ENCODE data around the gene UBTD2. TPM values are rescaled to one million over a fixed set of nuclear protein-coding genes. Genes with fewer than 3 reads are reported as not detected.
A peak's percentile ranks its signal among the peaks of the same experiment; 100 is the strongest.
"Not testable (repeated sequence)": the region's sequence is repeated elsewhere in the genome, so short reads cannot be mapped to it uniquely, and the experiment has no call there.

The UBTD2 gene
- total RNA-seq, 1 donor from 2014 or later, result 6.3 TPM

- Mint-ChIP-seq H3K36me3 (ENCODE audit: low read depth) (peaks cover 51% of the 10 kb centered on the region), H3K4me3 (no peak overlapping the region), H3K4me1 (peaks cover 18% of the 10 kb centered on the region), H3K27ac (no peak overlapping the region), H3K9me3 (peaks cover 18% of the 10 kb centered on the region), H3K27me3 (peaks cover 3% of the 10 kb centered on the region)
- intact Hi-C loops (cut with micrococcal nuclease), result no loop called here
- DNase-seq, result no peak
These were observed 64.3 kb downstream of the UBTD2 start for GRCh38 chr5:172219296-172219695.

DNA sequence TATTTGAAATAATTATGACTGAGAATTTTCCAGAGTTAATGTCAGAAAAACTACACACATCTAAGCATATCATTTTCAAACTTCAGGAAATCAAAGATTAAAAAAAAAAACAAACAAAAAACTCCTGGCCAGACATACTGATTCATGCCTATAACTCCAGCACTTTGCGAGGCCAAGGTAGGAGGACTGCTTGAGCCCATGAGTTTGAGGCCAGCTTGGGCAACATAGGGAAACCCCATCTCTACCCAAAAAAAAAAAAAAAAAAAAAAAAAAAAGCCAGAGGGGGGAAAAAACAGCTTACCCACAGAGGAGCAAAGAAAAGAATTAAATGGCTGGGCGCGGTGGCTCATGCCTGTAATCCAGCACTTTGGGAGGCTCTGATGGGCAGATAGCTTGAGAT is 67.2 kb downstream of the UBTD2 start:
- intact Hi-C loops (cut with micrococcal nuclease), result no loop called here
- Mint-ChIP-seq H3K36me3 (ENCODE audit: low read depth) (peaks cover 45% of the 10 kb centered on the region), H3K27ac (no peak overlapping the region), H3K4me1 (peaks cover 7% of the 10 kb centered on the region), H3K9me3 (peaks cover 14% of the 10 kb centered on the region), H3K4me3 (no peak overlapping the region), H3K27me3 (no peaks in the 10 kb centered on the region)
- no peak for DNase-seq

DNA sequence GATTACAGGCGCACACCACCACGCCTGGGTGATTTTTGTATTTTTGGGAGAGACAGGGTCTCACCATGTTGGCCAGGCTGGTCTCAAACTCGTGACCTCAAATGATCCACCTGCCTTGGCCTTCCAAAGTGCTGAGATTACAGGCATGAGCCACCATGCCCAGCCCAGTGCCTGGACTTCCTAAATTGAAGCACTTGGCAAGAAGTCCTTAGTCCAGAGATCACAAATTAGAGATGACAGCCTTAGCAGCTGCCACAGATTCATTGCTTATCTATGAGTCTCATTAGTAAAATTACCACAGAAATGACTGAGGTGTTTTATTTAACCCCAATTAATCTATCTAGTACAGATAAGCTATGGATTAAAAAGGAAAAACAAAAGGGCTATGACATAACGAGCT is 70.4 kb downstream of the UBTD2 start:
- peaks cover 6% of the 10 kb centered on the region for H3K9me3 Mint-ChIP-seq
- H3K4me1 Mint-ChIP-seq, result peaks cover 7% of the 10 kb centered on the region
- intact Hi-C loops (cut with micrococcal nuclease), result no loop called here
- H3K27me3 Mint-ChIP-seq, result no peaks in the 10 kb centered on the region
- DNase-seq, result no peak
- no peak overlapping the region for H3K4me3 Mint-ChIP-seq
- H3K36me3 Mint-ChIP-seq (ENCODE audit: low read depth), result peaks cover 28% of the 10 kb centered on the region
- no peak overlapping the region for H3K27ac Mint-ChIP-seq

DNA sequence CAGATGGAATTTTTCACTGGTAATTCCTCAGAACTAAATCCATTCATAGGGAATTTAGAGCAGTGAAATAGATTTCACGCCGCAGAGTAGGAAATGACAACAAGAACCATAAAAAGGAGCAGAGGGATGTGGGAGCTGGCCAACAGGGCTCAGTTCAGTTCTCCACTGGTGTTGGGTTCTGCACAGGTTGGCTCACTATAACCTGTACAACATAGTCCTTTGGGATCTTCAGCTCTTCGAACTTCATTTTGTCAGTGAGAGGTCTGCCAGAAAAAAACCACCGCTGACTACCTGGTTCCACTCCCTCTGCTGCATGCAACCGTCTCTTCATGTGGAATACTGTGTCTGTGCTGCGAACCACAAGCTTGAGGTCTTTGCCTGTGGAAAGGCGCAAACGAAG is 71.9 kb downstream of the UBTD2 start:
- H3K4me3 Mint-ChIP-seq, result no peak overlapping the region
- H3K9me3 Mint-ChIP-seq, result no peaks in the 10 kb centered on the region
- H3K4me1 Mint-ChIP-seq, result peaks cover 6% of the 10 kb centered on the region
- no peaks in the 10 kb centered on the region for H3K27me3 Mint-ChIP-seq
- peaks cover 20% of the 10 kb centered on the region for H3K36me3 Mint-ChIP-seq (ENCODE audit: low read depth)
- intact Hi-C loops (cut with micrococcal nuclease), result no loop called here
- no peak for DNase-seq
- no peak overlapping the region for H3K27ac Mint-ChIP-seq

GRCh38 chr5:172209714-172210113 is 73.8 kb downstream of the UBTD2 start:
- H3K4me1 Mint-ChIP-seq, result no peaks in the 10 kb centered on the region
- H3K4me3 Mint-ChIP-seq, result no peak overlapping the region
- intact Hi-C loops (cut with micrococcal nuclease), result no loop called here
- H3K27ac Mint-ChIP-seq, result no peak overlapping the region
- H3K27me3 Mint-ChIP-seq, result no peaks in the 10 kb centered on the region
- no peak for DNase-seq
- peaks cover 12% of the 10 kb centered on the region for H3K36me3 Mint-ChIP-seq (ENCODE audit: low read depth)
- no peaks in the 10 kb centered on the region for H3K9me3 Mint-ChIP-seq

DNA sequence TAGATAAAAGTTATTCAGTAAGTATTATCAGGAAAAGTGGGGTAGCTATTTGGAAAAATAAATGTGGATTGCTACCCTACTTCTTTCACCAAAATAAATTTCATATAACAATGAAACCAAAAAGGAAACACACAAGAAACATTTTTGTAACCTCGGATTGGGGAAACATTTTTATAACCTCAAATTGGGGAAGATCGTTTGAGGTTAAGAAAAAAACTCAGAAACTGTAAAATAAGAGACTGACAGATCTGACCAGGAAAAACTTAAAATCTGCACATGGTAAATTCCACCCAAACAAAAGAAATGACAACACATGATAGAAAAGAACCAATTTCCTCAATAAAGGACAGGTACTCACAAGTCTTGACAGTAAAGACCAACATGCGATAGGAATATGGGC is 76.1 kb downstream of the UBTD2 start:
- Mint-ChIP-seq H3K27ac (no peak overlapping the region), H3K4me3 (no peak overlapping the region), H3K36me3 (ENCODE audit: low read depth) (peaks cover 10% of the 10 kb centered on the region), H3K9me3 (no peaks in the 10 kb centered on the region), H3K27me3 (no peaks in the 10 kb centered on the region), H3K4me1 (no peaks in the 10 kb centered on the region)
- intact Hi-C loops (cut with micrococcal nuclease), result no loop called here
- no peak for DNase-seq

DNA sequence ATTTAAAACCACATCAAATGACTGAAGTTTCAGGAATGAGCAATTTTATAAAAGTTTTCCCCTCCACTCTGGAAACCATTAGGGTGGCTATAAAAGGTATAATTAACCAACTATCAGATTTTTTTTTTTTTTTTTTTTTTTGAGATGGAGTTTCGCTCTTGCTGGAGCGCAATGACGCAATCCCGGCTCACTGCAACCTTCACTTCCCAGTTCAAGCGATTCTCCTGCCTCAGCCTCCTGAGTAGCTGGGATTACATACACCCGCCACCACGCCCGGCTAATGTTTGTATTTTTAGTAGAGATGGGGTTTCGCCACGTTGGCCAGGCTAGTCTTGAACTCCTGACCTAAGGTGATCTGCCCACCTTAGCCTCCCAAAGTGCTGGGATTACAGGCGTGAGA is 77.6 kb downstream of the UBTD2 start:
- H3K27ac Mint-ChIP-seq; intact Hi-C loops (cut with micrococcal nuclease); H3K36me3 Mint-ChIP-seq (ENCODE audit: low read depth); H3K4me1 Mint-ChIP-seq; H3K27me3 Mint-ChIP-seq; DNase-seq; H3K9me3 Mint-ChIP-seq; H3K4me3 Mint-ChIP-seq: not testable (repeated sequence)

DNA sequence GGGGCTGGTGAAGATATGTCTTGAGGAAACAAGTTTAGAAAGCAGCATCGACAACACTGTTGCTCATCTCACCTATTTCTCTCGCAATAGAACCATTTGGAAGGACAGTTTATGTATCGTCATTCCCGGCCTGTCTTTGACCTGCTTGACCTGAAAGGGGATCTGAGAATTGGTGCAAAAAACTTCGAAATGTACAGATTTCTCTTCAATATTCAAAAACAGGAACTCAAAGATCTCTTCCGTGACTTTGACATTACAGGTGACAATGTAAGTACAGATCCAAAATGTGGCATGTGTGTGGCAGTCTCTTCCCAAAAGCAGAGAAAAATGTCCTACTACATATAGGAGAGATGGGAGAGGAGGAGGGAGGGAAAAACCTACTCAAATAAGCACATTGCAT is 83.1 kb downstream of the UBTD2 start:
- H3K4me3 Mint-ChIP-seq, result no peak overlapping the region
- H3K36me3 Mint-ChIP-seq (ENCODE audit: low read depth), result no peaks in the 10 kb centered on the region
- H3K27ac Mint-ChIP-seq, result no peak overlapping the region
- intact Hi-C loops (cut with micrococcal nuclease), result no loop called here
- peaks cover 9% of the 10 kb centered on the region for H3K27me3 Mint-ChIP-seq
- H3K4me1 Mint-ChIP-seq, result no peaks in the 10 kb centered on the region
- DNase-seq, result no peak
- no peaks in the 10 kb centered on the region for H3K9me3 Mint-ChIP-seq

GRCh38 chr5:172199446-172199845 is 84.1 kb downstream of the UBTD2 start:
- no peak overlapping the region for H3K27ac Mint-ChIP-seq
- no peak overlapping the region for H3K4me3 Mint-ChIP-seq
- no peaks in the 10 kb centered on the region for H3K9me3 Mint-ChIP-seq
- intact Hi-C loops (cut with micrococcal nuclease), result no loop called here
- DNase-seq, result no peak
- no peaks in the 10 kb centered on the region for H3K36me3 Mint-ChIP-seq (ENCODE audit: low read depth)
- no peaks in the 10 kb centered on the region for H3K4me1 Mint-ChIP-seq
- H3K27me3 Mint-ChIP-seq, result peaks cover 11% of the 10 kb centered on the region

DNA sequence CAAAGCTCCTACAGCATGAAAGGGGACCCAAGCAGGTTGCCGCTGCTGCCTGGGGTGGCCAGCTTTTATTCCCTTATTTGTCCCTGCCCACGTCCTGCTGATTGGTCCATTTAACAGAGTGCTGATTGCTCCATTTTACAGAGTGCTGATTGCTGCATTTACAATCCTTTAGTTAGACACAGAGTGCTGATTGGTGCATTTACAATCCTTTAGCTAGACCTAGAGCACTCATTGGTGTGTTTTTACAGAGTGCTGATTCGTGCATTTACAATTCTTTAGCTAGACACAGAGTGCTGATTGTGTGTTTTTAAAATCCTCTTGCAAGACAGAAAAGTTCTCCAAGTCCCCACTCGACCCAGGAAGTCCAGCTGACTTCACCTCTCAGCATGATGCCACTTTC is 85.8 kb downstream of the UBTD2 start:
- intact Hi-C loops (cut with micrococcal nuclease); H3K9me3 Mint-ChIP-seq; DNase-seq; H3K27ac Mint-ChIP-seq; H3K4me3 Mint-ChIP-seq; H3K36me3 Mint-ChIP-seq (ENCODE audit: low read depth); H3K4me1 Mint-ChIP-seq: not testable (repeated sequence)
- peaks cover 12% of the 10 kb centered on the region for H3K27me3 Mint-ChIP-seq

DNA sequence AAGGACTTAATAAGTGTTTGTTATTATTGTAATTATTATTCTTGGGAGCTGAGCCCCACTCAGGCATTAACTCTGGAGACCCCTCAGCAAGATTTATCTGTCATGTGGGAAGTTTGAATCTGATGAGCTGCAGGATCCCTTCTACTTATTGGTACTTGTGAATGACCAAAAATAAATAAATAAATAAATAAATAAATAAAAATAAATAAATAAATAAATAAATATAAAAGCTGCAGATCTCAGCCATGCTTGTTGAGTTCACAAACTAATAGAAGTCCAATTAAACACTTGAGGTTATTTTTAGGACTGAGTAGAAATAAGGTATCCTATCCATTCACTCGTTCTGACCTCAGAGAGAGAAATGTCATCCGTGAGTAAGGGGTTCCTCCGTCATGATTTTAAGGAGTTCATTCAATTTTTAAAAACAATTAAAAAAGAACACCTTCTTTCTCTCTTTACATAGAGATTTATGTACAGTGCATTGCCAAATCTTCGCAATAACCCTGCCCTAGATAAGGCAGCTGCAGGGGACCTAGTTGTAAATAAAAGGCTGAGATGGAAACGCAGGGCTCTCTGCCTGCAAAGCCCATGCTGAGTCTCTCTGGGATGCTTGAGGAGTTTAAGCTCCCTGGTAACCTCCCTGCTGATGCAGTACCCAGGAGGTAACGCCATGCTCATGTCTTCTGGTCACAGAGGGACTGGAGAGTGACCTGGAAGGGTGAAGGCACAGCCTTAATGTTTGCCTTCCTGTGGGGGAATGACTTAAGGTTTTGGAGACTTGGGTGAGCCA is 88.4 kb downstream of the UBTD2 start:
- Mint-ChIP-seq H3K27ac (no peak overlapping the region), H3K27me3 (peaks cover 14% of the 10 kb centered on the region), H3K4me1 (no peaks in the 10 kb centered on the region), H3K4me3 (no peak overlapping the region), H3K36me3 (ENCODE audit: low read depth) (no peaks in the 10 kb centered on the region), H3K9me3 (no peaks in the 10 kb centered on the region)
- intact Hi-C loops (cut with micrococcal nuclease), result no loop called here
- DNase-seq, result no peak

- H3K4me1 Mint-ChIP-seq, result peaks cover 4% of the 10 kb centered on the region
- no peak for DNase-seq
- H3K9me3 Mint-ChIP-seq, result no peaks in the 10 kb centered on the region
- no peak within 1 kb of the TSS for H3K27ac Mint-ChIP-seq
- no peak within 1 kb of the TSS for H3K4me3 Mint-ChIP-seq
- no peaks in the 10 kb centered on the region for H3K36me3 Mint-ChIP-seq (ENCODE audit: low read depth)
- intact Hi-C loops (cut with micrococcal nuclease), result no loop called here
- peaks cover 14% of the 10 kb centered on the region for H3K27me3 Mint-ChIP-seq
These were observed 89.7 kb downstream of the UBTD2 start, which contains the start of gene EFCAB9 for GRCh38 chr5:172193872-172194271. TSS of gene EFCAB9 (plus strand) at chr5:172194172. CDS start at chr5:172194173, 1 bp downstream.

GRCh38 chr5:172189693-172190296 is 93.8 kb downstream of the UBTD2 start:
- Mint-ChIP-seq H3K36me3 (ENCODE audit: low read depth) (peaks cover 17% of the 10 kb centered on the region), H3K27ac (no peak overlapping the region), H3K27me3 (peaks cover 9% of the 10 kb centered on the region), H3K4me3 (no peak overlapping the region), H3K4me1 (peaks cover 25% of the 10 kb centered on the region), H3K9me3 (no peaks in the 10 kb centered on the region)
- intact Hi-C loops (cut with micrococcal nuclease), result loop anchor here (2.0 to 5.0 kb wide), 7 partner anchors 37 to 802 kb away; partner anchors contain the start of gene NPM1
- DNase-seq, result no peak

GRCh38 chr5:172188893-172189692 is 94.5 kb downstream of the UBTD2 start:
- Mint-ChIP-seq H3K9me3 (no peaks in the 10 kb centered on the region), H3K4me3 (peak overlapping the region; percentile 99), H3K4me1 (peaks cover 32% of the 10 kb centered on the region), H3K36me3 (ENCODE audit: low read depth) (peaks cover 20% of the 10 kb centered on the region), H3K27ac (no peak overlapping the region), H3K27me3 (peaks cover 7% of the 10 kb centered on the region)
- DNase-seq, result no peak
- intact Hi-C loops (cut with micrococcal nuclease), result loop anchor here (1.0 to 5.0 kb wide), 14 partner anchors 14 to 802 kb away; partner anchors contain the start of genes FBXW11, NPM1 and UBTD2

All from activated CD4-positive, alpha-beta T cell treated with anti-CD3 and anti-CD28 coated beads, Interleukin-2, amount 10 ng/mL, durations not matched to agents 24 days and 14 days (primary cell).